GM18858 (cell line): ENCODE results near the gene RFT1.
A peak's percentile ranks its signal among the peaks of the same experiment; 100 is the strongest.
"Not testable (repeated sequence)": the region's sequence is repeated elsewhere in the genome, so short reads cannot be mapped to it uniquely, and the experiment has no call there.

ENCODE experiments used
- ATAC-seq: cut with Tn5 transposase; IDR thresholded peaks from one replicate; pipeline ENCODE4 v1.9.1; 2021; ENCODE audit not compliant: unreplicated experiment

Gene RFT1

DNA sequence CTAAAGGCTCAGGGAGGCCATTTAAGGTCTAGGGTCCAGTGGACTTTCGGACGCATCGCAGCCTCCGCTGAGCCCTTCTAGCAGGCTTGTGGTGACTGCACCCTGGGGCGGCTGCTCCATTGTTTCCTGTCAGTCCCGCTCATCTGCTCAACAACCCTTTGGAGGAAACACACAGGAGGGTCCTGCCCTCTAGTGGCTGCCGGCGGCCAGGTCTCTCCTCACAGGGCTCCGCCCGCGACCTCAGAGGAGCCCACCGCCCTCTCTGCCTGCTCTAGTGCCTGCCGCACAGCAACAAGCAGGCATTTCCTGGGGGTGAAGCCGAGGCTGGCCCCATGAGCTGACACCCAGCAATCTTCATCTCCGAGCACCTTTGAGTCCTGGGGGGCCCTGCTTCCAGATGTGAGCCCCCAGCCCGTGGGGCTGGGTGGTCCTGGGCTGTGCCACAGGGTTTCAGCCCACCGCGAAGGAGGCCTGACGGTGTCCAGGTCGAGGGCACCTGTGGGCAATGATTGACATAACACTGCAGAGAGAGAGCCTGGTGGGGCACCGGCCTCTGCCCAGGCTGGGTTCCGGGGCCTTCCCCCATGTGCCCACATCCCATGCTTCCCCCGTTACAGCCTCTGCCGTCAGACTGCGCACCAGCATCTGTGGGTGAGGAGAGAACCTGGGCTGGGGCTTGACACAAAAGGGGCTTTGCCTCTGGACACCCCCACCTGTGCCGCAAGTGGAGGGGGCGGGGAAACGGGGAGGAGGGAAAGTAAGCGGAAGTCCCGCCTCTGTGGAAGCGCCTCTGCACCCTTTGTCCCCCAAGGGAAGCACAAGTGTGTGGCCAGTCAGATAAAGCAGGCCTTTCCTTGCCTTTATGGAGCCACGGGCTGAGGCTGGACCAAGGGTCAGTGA, 57.3 kb downstream of the RFT1 start:
- peak; percentile 74 for ATAC-seq

- no peak for ATAC-seq
Measured at GRCh38 chr3:53071882-53072431, 58.3 kb downstream of the RFT1 start.

DNA sequence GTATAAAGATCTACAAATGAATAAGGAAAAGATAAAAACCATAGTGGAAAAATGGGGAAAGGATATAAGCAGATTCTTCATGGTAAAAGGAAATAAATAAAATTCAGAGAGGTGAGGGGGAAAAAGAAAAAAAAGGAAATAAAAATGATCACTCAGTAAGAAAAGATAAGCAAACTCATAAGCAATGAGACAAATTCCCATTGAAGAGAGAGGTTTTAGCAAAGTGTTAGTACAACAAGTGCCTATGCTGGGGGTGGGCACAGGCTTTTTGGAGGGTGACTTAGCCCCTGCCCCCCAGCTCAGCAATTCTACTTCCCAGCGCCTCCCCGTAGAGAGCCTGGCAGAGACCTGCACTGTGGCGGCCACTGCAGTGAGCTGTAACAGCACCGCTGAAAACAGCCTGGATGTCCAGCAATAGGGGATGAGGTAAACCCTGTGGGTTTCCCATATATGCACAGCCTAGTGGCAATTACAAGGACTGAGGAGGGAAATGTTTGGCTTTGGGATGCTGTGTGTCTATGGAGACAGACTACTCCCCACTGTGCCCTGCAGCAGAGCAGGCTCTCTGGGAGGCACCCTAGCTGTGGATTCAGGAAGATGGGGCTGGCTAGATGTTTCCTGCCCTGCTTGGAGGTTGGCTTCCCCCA, 60.7 kb downstream of the RFT1 start:
- no peak for ATAC-seq

GRCh38 chr3:53068176-53068575, 62.1 kb downstream of the RFT1 start:
- no peak for ATAC-seq

DNA sequence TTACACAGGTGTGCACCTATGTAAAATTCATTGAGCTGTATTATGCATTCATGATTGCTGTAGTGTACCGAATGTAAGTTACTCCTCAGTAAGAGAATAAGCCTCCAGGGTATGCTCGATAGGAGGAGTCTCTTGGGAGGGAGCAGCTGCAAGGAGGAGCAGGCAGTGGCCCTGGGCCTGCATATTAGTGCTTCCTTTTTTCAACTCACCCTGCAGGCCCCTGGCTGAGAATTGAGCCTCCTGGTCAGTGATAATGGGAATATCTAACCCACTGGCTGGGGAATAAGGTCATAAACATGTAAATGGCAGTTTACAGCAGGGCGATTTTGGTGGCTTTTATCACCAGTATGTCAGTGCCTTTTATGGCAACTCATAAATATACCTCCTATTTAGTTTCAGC, 62.7 kb downstream of the RFT1 start:
- no peak for ATAC-seq

GRCh38 chr3:53065841-53066480, 64.3 kb downstream of the RFT1 start:
- no peak for ATAC-seq

DNA sequence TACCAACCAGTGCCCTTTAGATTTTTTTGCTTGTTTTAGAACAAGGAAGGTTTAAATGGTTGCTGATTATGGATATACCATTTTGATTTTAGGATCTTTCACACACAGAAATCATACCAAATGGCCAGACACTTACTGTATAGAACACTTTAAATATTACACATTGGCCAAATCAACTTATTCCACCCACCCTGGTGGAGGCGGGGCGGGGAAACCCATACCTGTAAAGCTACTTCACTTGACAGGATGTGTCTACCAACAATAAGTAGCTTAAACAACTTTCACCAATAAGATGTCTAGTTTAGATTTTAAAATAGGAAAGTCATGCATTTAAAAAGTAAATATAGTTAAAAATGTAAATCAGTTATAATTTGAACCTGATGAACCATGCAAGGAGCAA, 67.3 kb downstream of the RFT1 start:
- ATAC-seq = no peak

- no peak for ATAC-seq
Measured at GRCh38 chr3:53056442-53056841, 73.8 kb downstream of the RFT1 start.

DNA sequence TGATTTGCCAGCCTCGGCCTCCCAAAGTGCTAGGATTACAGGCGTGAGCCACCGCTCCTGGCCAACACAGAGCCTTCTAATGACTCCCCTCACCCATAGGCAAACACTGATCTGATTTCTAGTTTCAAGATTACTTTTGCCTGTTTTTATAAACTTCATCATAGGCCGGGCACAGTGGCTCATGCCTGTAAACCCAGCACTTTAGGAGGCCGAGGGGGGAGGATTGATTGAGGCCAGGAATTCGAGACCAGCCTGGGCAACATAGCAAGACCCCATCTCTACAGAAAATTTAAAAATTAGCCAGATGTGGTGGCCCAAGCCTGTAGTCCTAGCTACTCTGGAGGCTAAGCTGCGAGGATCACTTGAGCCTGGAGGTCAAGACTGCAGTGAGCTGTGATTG, 76.0 kb downstream of the RFT1 start:
- not testable (repeated sequence) for ATAC-seq

- no peak for ATAC-seq
Measured at GRCh38 chr3:53051929-53052328, 78.3 kb downstream of the RFT1 start.

- no peak for ATAC-seq
Measured at GRCh38 chr3:53049987-53050386, 80.2 kb downstream of the RFT1 start.

DNA sequence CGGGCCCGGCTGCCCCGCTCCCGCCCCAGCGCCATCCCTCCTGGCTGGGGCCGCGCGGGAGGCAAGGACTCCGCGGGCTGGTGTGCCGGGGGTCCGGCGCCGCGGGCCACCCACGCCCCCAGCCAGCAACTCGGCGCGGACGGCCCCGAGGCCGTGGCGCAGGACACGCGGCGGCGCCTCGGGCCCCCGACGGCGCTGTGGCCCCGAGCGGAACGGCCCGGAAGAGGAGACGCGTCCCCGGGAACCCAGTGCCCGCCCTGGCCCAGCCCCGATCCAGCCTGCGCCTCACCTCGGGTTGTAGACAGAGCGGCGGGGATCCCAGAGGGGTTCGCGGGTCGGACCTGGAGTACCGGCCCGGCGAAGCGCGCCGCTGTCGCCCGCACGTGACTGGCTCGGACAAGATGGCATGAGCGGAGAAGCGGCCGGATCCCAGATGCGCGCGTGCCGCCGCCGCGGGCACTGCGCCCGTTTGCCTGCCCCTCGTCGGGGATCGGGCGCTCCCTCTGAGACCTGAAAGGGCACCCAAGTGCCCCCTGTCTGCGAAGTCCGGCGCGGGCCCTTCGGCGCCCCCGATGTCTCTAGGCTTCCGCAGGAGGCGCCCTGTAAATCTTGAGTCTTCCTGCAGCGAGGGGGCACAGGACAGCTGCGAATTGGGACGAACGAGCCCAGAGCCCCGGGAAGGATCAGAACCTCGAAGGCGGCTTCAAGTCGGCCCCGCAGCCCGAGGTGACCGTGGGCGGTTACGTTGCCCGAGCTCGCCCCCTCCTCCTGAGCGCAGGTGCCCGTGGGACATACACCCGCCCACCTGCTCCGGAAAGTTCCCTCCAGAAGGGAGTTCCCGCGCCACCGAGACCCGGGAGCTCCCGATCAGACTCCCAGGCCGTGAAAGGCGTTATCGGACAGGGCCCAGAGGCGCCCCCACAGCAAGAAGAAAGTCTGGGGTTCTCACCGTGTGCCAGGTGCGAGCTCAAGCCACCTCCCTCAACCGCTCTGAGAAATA, 83.8 kb downstream of the RFT1 start:
- no peak for ATAC-seq

DNA sequence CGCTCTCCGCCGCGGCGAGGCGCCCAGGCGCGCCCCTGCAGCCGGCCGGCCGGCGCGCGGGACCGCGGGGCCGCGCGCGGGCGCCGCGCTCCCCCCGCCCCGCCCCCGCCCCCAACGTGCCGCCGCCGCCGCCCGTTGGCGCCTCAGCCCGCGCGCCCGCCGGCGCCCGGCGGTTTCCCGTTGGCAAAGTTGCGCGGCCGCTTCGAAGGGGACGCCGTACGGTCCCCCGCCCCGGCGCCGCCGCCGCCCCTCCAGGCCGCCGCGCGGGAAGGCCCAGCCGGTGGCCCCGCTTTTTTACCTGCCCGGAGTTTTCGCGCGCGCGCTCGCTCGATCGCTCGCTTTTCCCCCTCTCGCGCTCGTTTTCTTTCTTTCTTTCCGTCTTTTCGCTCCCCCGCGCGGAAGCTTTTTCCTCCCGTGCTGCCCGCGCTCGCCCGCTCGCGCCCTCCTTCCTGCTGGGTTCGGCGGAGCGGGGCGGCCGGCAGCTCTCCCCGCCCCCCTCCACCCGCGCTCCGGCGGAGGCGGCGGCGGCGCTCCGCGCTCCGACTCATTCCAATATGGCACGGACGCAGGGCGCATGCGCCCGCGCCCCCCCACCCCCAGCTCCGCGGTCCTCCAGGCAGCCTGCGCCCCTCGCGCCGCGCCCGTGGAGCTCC, 84.6 kb downstream of the RFT1 start, which contains the start of gene SFMBT1:
Gene SFMBT1, minus strand, starts transcription at position 556 of the 653 bp plus-strand sequence. CDS start 76,945 bp downstream, outside the sequence.
- no peak for ATAC-seq

GRCh38 chr3:53044711-53045517, 85.3 kb downstream of the RFT1 start:
- ATAC-seq = no peak

DNA sequence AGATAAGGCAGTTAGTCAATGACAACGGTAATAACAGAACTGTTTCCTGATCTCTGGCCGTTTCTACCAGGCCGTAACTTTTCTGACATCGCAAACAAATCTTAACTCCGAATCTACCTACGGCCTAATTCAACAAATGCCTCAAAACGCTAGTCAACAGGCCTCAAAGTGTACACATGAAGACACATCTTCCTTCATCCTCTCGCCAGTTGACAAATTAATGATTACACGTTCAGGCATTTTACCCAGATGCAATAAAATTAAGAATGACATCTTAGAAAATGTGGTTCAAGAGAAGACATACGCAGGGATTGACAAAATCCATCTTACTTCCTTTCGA, 85.9 kb downstream of the RFT1 start:
- no peak for ATAC-seq

GRCh38 chr3:53043738-53044137, 86.5 kb downstream of the RFT1 start:
- ATAC-seq = no peak

DNA sequence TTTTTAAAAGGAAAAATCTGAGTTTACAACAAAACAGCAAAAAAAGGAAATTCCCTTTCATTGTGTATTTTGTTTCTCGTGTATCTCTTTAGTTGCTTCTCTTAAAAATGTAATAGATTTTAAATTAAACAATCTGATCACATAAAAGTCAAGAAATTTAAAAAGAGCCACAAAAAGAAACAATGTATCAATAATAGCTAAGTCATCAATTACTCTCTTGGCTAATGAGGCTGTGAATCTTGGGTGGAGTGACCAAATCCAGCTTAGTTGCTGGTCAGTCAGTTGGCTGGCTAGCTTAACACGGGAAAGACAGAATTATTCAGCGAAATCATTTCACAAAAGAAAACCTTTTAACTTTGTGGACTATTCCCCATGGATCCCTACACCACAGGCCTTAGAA, 87.6 kb downstream of the RFT1 start:
- no peak for ATAC-seq

DNA sequence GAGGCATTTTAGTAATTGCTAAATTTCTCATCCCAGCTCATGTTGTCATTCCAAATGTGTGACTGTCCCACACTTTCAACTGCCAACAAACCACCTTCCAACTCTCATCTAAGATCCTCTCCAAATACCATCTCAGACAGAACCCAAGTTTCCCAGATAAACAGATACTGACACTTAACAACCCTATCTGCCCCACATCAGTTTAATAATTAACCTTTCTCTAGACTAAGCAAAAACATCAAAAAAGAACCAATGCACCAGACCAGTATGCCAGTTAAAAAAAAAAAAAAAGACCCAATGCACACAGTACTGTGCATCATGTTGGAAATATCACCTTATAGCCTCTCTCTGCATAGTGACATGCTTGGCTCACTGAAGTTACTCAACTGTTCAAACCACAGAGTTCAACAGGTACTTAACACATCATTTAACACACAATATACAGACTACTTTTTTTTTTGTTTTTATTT, 89.8 kb downstream of the RFT1 start:
- no peak for ATAC-seq

DNA sequence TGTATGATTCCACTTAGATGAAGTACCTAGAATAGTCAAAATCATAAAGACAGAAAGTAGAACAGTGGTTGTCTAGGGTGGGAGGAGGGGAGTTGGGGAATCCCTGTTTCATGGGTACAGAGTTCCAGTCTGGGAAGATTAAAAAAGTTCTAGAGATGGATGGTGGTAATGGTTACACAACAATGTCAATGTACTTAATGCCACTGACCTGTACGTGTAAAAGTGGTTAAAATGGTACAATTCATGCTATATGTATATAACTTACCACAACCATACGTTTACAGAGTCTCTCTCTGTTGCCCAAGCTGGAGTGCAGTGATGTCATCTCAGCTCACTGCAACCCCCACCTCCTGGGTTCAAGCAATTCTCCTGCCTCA, 90.9 kb downstream of the RFT1 start:
- ATAC-seq = no peak
